ENCODE data around the gene HDAC8. TPM values are rescaled to one million over a fixed set of nuclear protein-coding genes. Genes with fewer than 3 reads are reported as not detected.
"Not testable (repeated sequence)": the region's sequence is repeated elsewhere in the genome, so short reads cannot be mapped to it uniquely, and the experiment has no call there.

HDAC8 gene
- total and polyA plus RNA-seq, 2 experiments from 2014 or later, result 36.6 to 40.3 TPM

DNA sequence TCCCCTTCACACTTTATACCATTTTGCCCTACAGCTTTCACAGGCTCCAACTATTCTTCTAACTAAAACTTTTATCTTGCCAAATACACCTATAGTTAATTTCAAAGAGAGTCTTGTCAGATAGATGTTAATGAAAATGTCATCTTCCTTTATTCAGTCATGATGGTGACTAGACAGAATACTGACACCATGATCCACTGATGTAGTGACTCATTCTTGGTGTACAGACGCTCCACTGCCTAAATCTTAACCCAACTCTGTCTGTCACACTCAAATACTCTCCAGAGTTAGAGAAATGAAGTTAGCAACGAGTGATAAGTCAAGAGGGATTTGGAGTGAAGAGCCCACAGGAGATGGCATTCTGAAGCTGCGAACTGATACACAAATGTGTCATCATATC lies 32.1 kb upstream of the HDAC8 start:
- Histone ChIP-seq H3K4me1 (ENCODE audit: low read depth) (no peaks in the 10 kb centered on the region), H3K27ac (no peak overlapping the region), H3K27me3 (no peaks in the 10 kb centered on the region), H3K36me3 (no peaks in the 10 kb centered on the region), H3K9me3 (ENCODE audit: low read depth) (peaks cover 3% of the 10 kb centered on the region), H3K4me3 (no peak overlapping the region)
- TF ChIP-seq, protein P1, sequence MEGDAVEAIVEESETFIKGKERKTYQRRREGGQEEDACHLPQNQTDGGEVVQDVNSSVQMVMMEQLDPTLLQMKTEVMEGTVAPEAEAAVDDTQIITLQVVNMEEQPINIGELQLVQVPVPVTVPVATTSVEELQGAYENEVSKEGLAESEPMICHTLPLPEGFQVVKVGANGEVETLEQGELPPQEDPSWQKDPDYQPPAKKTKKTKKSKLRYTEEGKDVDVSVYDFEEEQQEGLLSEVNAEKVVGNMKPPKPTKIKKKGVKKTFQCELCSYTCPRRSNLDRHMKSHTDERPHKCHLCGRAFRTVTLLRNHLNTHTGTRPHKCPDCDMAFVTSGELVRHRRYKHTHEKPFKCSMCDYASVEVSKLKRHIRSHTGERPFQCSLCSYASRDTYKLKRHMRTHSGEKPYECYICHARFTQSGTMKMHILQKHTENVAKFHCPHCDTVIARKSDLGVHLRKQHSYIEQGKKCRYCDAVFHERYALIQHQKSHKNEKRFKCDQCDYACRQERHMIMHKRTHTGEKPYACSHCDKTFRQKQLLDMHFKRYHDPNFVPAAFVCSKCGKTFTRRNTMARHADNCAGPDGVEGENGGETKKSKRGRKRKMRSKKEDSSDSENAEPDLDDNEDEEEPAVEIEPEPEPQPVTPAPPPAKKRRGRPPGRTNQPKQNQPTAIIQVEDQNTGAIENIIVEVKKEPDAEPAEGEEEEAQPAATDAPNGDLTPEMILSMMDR (IDR thresholded peaks at IDR 0.05; ENCODE audit: low read depth, low read length), result no peak
- DNase-seq (ENCODE audit: low read depth in 1 of 2, low spot score in 1 of 2), result no peak

DNA sequence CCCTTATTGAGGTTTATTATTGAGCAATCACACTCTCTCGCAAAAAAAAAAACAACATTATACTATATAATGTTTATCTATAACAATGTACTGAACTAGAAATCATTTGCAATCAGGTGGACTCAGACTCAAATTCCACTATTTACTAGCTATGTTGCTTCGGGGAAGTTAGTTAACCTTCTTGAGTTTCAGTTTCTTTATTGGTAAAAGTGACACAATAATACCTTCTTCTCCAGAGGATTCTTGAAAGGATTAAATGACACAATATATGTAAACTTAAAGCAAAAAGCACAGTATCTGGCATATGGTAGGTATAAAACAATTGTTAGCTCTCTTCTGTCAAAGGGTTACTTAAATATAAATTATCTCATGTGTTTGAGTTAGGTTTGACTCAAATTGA lies 31.5 kb upstream of the HDAC8 start:
- Histone ChIP-seq H3K4me3 (no peak overlapping the region), H3K9me3 (ENCODE audit: low read depth) (peaks cover 3% of the 10 kb centered on the region), H3K36me3 (no peaks in the 10 kb centered on the region), H3K27ac (no peak overlapping the region), H3K27me3 (no peaks in the 10 kb centered on the region), H3K4me1 (ENCODE audit: low read depth) (no peaks in the 10 kb centered on the region)
- DNase-seq (ENCODE audit: low read depth in 1 of 2, low spot score in 1 of 2), result no peak
- TF ChIP-seq, protein P1 (IDR thresholded peaks at IDR 0.05; ENCODE audit: low read depth, low read length), result no peak

DNA sequence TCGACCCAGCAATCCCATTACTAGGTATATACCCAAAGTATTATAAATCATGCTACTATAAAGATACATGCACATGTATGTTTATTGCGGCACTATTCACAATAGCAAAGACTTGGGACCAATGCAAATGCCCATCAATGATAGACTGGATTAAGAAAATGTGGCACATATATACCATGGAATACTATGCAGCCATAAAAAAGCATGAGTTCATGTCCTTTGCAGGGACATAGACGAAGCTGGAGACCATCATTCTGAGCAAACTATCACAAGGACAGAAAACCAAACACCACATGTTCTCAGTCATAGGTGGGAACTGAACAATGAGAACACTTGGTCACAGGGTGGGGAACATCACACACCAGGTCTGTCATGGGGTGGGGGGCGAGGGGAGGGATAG lies 18.4 kb upstream of the HDAC8 start:
- H3K27me3 ChIP-seq; H3K9me3 ChIP-seq (ENCODE audit: low read depth); DNase-seq (ENCODE audit: low read depth in 1 of 2, low spot score in 1 of 2); H3K36me3 ChIP-seq; H3K4me3 ChIP-seq; H3K27ac ChIP-seq; H3K4me1 ChIP-seq (ENCODE audit: low read depth): not testable (repeated sequence)

GRCh38 chrX:72584163-72584562 lies 11.5 kb upstream of the HDAC8 start:
- Histone ChIP-seq H3K36me3 (no peaks in the 10 kb centered on the region), H3K4me1 (ENCODE audit: low read depth) (no peaks in the 10 kb centered on the region), H3K4me3 (no peak overlapping the region), H3K9me3 (ENCODE audit: low read depth) (no peaks in the 10 kb centered on the region), H3K27me3 (no peaks in the 10 kb centered on the region), H3K27ac (no peak overlapping the region)
- no peak for DNase-seq (ENCODE audit: low read depth in 1 of 2, low spot score in 1 of 2)
- TF ChIP-seq, protein P1 (IDR thresholded peaks at IDR 0.05; ENCODE audit: low read depth, low read length), result no peak

- no peaks in the 10 kb centered on the region for H3K4me1 ChIP-seq (ENCODE audit: low read depth)
These were observed 3.7 kb upstream of the HDAC8 start for GRCh38 chrX:72576141-72576894.

DNA sequence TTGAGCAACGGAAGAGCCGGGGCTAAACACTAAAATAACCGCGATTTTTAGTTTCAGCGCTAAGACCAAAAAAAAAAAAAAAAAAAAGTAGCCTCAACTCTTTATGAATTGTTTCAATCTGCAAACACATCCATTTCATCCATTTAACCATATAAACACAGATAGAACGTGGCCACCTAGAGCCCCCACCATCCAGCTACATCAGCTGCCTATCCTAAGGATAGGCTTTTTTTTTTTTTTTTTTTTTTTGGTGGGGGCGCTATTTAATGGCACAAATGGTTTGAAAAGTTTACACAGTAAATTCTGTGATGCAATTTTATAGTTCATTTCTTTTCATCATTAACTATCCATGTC lies 492 bp upstream of the HDAC8 start:
- TF ChIP-seq, protein P1 (IDR thresholded peaks at IDR 0.05; ENCODE audit: low read depth, low read length), result no peak
- Histone ChIP-seq H3K27ac (no peak overlapping the region), H3K4me1 (ENCODE audit: low read depth) (no peaks in the 10 kb centered on the region), H3K9me3 (ENCODE audit: low read depth) (no peaks in the 10 kb centered on the region), H3K4me3 (peak overlapping the region; percentile 44), H3K27me3 (no peaks in the 10 kb centered on the region), H3K36me3 (no peaks in the 10 kb centered on the region)
- no peak for DNase-seq (ENCODE audit: low read depth in 1 of 2, low spot score in 1 of 2)

More at GRCh38 chrX:72576141-72576894, 3.7 kb upstream of the HDAC8 start:
- DNase-seq (ENCODE audit: low read depth in 1 of 2, low spot score in 1 of 2), result peak in 1 of 2 donors; percentile 89
- Histone ChIP-seq H3K9me3 (ENCODE audit: low read depth) (no peaks in the 10 kb centered on the region), H3K4me3 (no peak overlapping the region), H3K27me3 (no peaks in the 10 kb centered on the region), H3K27ac (no peak overlapping the region), H3K36me3 (no peaks in the 10 kb centered on the region)
- TF ChIP-seq, protein P1 (IDR thresholded peaks at IDR 0.05; ENCODE audit: low read depth, low read length), result no peak

All from cardiac muscle cell (in vitro differentiated cells and primary cell).